ENCODE results near the gene SPATA46. TPM values are rescaled to one million over a fixed set of nuclear protein-coding genes. Genes with fewer than 3 reads are reported as not detected.

SPATA46 gene
- total and polyA plus RNA-seq, 2 of the 8 experiments (the other 6 are each of a cell fraction or from before 2014, with no cell fraction given), result not detected

GRCh38 chr1:162388615-162389014 is 12.0 kb upstream of the SPATA46 start:
- Histone ChIP-seq H3K9me3 (ENCODE audit: insufficient read depth in 2 of 2, low read depth in 1 of 2, low read length in 1 of 2) (no peaks in the 10 kb centered on the region), H4K5ac (ENCODE audit: insufficient read length, low read depth, low read length) (no peak overlapping the region), H2AK5ac (ENCODE audit: low read depth, low read length) (no peak overlapping the region), H3K4me1 (replicated peaks in 1 of 4; ENCODE audit: control insufficient read depth in 3 of 4, insufficient read depth in 4 of 4, low read length in 3 of 4) (peaks cover 0 to 6% (median 1%) of the 10 kb centered on the region in 4 experiments; a peak in 4 of 7 replicates), H3K9ac (replicated peaks in 1 of 4; ENCODE audit: extremely low read depth in 1 of 4, low read depth in 3 of 4, low read length in 3 of 4) (no peak overlapping the region), H2BK5ac (ENCODE audit: low read depth, low read length) (no peak overlapping the region), H3K27ac (ENCODE audit: low read depth, low read length) (no peak overlapping the region), H2BK12ac (ENCODE audit: low read depth, low read length) (no peak overlapping the region), H3K79me1 (ENCODE audit: low read depth, low read length) (no peaks in the 10 kb centered on the region), H3K14ac (ENCODE audit: insufficient read length) (no peak overlapping the region), H3K56ac (replicated peaks; ENCODE audit: insufficient read length, low read depth, low read length) (no peak overlapping the region), H4K20me1 (replicated peaks in 1 of 2; ENCODE audit: control insufficient read depth in 1 of 2, insufficient read depth in 2 of 2, low read length in 2 of 2) (no peaks in the 10 kb centered on the region), H4K91ac (replicated peaks; ENCODE audit: insufficient read length, low read length) (no peak overlapping the region), H3K18ac (ENCODE audit: extremely low read depth, low read length) (no peak overlapping the region), H3K79me2 (ENCODE audit: control insufficient read depth in 1 of 2, insufficient read depth in 2 of 2, low read length in 2 of 2) (no peaks in the 10 kb centered on the region), H2BK120ac (replicated peaks; ENCODE audit: low read depth, low read length) (no peak overlapping the region), H3K27me3 (replicated peaks in 1 of 4; ENCODE audit: control insufficient read depth in 3 of 4, extremely low read depth in 1 of 4, insufficient read depth in 3 of 4, low read length in 3 of 4) (no peaks in the 10 kb centered on the region), H3K36me3 (ENCODE audit: control insufficient read depth in 2 of 4, insufficient read depth in 4 of 4, low read length in 3 of 4) (0 out of 8 replicates have a peak, but pooled peaks cover 0 to under 1% (median under 1%) of the 10 kb centered on the region in 4 experiments), H3K4me3 (ENCODE audit: extremely low read depth in 1 of 4, insufficient read depth in 2 of 4, low read depth in 3 of 4, low read length in 4 of 4) (no peak overlapping the region), H3K4me2 (ENCODE audit: insufficient read depth in 1 of 2, low read depth in 2 of 2, low read length in 2 of 2) (no peak overlapping the region), H4K8ac (ENCODE audit: extremely low read depth, insufficient read depth, low read length) (no peak overlapping the region; the same call in 1 of the 2 replicates), H2AFZ (ENCODE audit: low read length) (no peak overlapping the region), H3K23me2 (ENCODE audit: low read depth, low read length) (no peaks in the 10 kb centered on the region), H2BK20ac (ENCODE audit: low read length) (no peak overlapping the region), H3K4ac (replicated peaks; ENCODE audit: insufficient read length, low read depth, low read length) (no peak overlapping the region), H2BK15ac (ENCODE audit: low read length) (no peak overlapping the region), H3K23ac (ENCODE audit: insufficient read length) (no peak overlapping the region)
- ChIA-PET POLR2A (ENCODE audit: partially characterized antibody) (interaction anchor here (0.9 kb wide), 1 partner anchor 326 kb away, joined by 3 read pairs; no protein-coding TSS in a partner anchor), CTCF (ENCODE audit: partially characterized antibody) (interaction anchor here (1.1 to 6.4 kb wide), 8 partner anchors 10 to 351 kb away, joined by 3 to 46 read pairs (median 8); no protein-coding TSS in a partner anchor)
- WGBS, 2 experiments (ENCODE audit: extremely low coverage in 1 of 2, insufficient coverage in 1 of 2, insufficient read length in 1 of 2, insufficient replicate concordance in 2 of 2, low coverage in 1 of 2, low lambda C conversion rate in 2 of 2, missing lambda C conversion rate in 1 of 2), result 93% methylated on average over 5 of the region's 5 CpGs; no CpG with 5 or more reads in 1 of the 2 experiments
- FAIRE-seq, result no peak
- peak in 1 of 2 experiments; percentile 42 for DNase-seq (ENCODE audit: low read depth in 1 of 2, low spot score in 2 of 2)
- TF ChIP-seq YY1 (IDR thresholded peaks at IDR 0.05; ENCODE audit: low read depth, low read length) (no peak), GABPA (IDR thresholded peaks at IDR 0.05; ENCODE audit: borderline replicate concordance, insufficient read depth, low read length) (no peak), HDAC2 (IDR thresholded peaks at IDR 0.05; ENCODE audit: borderline replicate concordance in 1 of 2, low read depth in 2 of 2, low read length in 2 of 2) (no peak), ZNF274 (IDR thresholded peaks at IDR 0.05; ENCODE audit: borderline replicate concordance, extremely low read depth, low read length) (no peak), CBX8 (IDR thresholded peaks at IDR 0.05; ENCODE audit: borderline replicate concordance, low read depth, low read length) (no peak), KDM5A (IDR thresholded peaks at IDR 0.05; ENCODE audit: low read length) (no peak), HDAC6 (IDR thresholded peaks at IDR 0.05; ENCODE audit: low read depth, low read length) (no peak), TEAD4 (IDR thresholded peaks at IDR 0.05; ENCODE audit: low read depth, low read length) (no peak), EP300 (IDR thresholded peaks at IDR 0.05; ENCODE audit: borderline replicate concordance in 1 of 2, low read depth in 2 of 2, low read length in 2 of 2) (no peak), USF2 (IDR thresholded peaks at IDR 0.05; ENCODE audit: low read length) (no peak), PHF8 (conservative IDR thresholded peaks at IDR 0.05; ENCODE audit: low read depth, low read length) (no peak), NANOG (IDR thresholded peaks at IDR 0.05; ENCODE audit: insufficient read depth, low read depth, low read length, poor library complexity, severe bottlenecking) (no peak)
